ENCODE measurements around the gene MAGOH. TPM values are rescaled to one million over a fixed set of nuclear protein-coding genes. Genes with fewer than 3 reads are reported as not detected.

Gene MAGOH
- total RNA-seq, 2 donors from 2014 or later, result 9.5 to 21.8 TPM

GRCh38 chr1:53274541-53275185 is 36.3 kb upstream of the MAGOH start:
- ATAC-seq (ENCODE audit: insufficient number of reproducible peaks, low FRiP score, low read depth) (no peak), DNase-seq (ENCODE audit: low spot score) (no peak)
- Histone ChIP-seq H3K36me3 (peaks cover 4% of the 10 kb centered on the region), H3K9me3 (no peaks in the 10 kb centered on the region), H3K27me3 (replicated peaks; ENCODE audit: insufficient read depth) (no peaks in the 10 kb centered on the region), H3K4me3 (no peak overlapping the region), H3K4me1 (ENCODE audit: control insufficient read depth in 1 of 2, low read depth in 2 of 2) (no peaks in the 10 kb centered on the region), H3K27ac (no peak overlapping the region)
- TF ChIP-seq, protein P1, sequence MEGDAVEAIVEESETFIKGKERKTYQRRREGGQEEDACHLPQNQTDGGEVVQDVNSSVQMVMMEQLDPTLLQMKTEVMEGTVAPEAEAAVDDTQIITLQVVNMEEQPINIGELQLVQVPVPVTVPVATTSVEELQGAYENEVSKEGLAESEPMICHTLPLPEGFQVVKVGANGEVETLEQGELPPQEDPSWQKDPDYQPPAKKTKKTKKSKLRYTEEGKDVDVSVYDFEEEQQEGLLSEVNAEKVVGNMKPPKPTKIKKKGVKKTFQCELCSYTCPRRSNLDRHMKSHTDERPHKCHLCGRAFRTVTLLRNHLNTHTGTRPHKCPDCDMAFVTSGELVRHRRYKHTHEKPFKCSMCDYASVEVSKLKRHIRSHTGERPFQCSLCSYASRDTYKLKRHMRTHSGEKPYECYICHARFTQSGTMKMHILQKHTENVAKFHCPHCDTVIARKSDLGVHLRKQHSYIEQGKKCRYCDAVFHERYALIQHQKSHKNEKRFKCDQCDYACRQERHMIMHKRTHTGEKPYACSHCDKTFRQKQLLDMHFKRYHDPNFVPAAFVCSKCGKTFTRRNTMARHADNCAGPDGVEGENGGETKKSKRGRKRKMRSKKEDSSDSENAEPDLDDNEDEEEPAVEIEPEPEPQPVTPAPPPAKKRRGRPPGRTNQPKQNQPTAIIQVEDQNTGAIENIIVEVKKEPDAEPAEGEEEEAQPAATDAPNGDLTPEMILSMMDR (IDR thresholded peaks at IDR 0.05), result no peak

GRCh38 chr1:53274026-53274425 is 35.7 kb upstream of the MAGOH start:
- ATAC-seq (ENCODE audit: insufficient number of reproducible peaks, low FRiP score, low read depth) (no peak), DNase-seq (ENCODE audit: low spot score) (no peak)
- Histone ChIP-seq H3K27ac (no peak overlapping the region), H3K4me3 (no peak overlapping the region), H3K27me3 (replicated peaks; ENCODE audit: insufficient read depth) (no peaks in the 10 kb centered on the region), H3K9me3 (no peaks in the 10 kb centered on the region), H3K4me1 (ENCODE audit: control insufficient read depth in 1 of 2, low read depth in 2 of 2) (no peaks in the 10 kb centered on the region), H3K36me3 (peaks cover 4% of the 10 kb centered on the region)
- TF ChIP-seq, protein P1 (IDR thresholded peaks at IDR 0.05), result no peak

DNA sequence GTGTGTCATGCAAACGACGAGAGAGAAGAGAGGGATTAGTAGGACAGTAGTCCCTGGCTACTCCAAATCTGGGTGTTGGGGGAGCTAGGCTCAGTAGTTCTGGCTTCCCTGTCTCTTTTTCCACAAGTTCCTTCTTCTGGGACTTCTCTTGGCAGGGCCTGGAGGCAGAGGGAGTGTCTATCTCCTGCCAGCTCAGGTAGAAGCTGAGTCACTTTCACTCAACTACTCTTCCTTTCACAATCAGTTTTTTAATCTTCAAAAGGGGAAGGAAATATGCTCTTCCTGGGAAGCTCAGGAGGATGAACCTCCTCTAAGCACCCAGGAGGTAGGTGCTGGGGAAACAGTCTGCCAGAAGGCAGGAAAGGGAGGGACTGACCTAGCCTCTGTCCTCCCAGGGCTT is 35.2 kb upstream of the MAGOH start:
- no peak overlapping the region for H3K4me3 ChIP-seq
- no peak for ATAC-seq (ENCODE audit: insufficient number of reproducible peaks, low FRiP score, low read depth)

GRCh38 chr1:53272349-53272748 is 34.0 kb upstream of the MAGOH start:
- Histone ChIP-seq H3K9me3 (no peaks in the 10 kb centered on the region), H3K4me1 (ENCODE audit: control insufficient read depth in 1 of 2, low read depth in 2 of 2) (no peaks in the 10 kb centered on the region), H3K27me3 (replicated peaks; ENCODE audit: insufficient read depth) (no peaks in the 10 kb centered on the region), H3K27ac (no peak overlapping the region), H3K4me3 (no peak overlapping the region), H3K36me3 (peaks cover 7% of the 10 kb centered on the region)
- no peak for ATAC-seq (ENCODE audit: insufficient number of reproducible peaks, low FRiP score, low read depth)
- TF ChIP-seq, protein P1 (IDR thresholded peaks at IDR 0.05), result no peak
- no peak for DNase-seq (ENCODE audit: low spot score)

More for the DNA sequence above, 35.2 kb upstream of the MAGOH start:
- no peaks in the 10 kb centered on the region for H3K9me3 ChIP-seq
- TF ChIP-seq, protein P1 (IDR thresholded peaks at IDR 0.05), result no peak
- no peak for DNase-seq (ENCODE audit: low spot score)
- no peaks in the 10 kb centered on the region for H3K4me1 ChIP-seq (ENCODE audit: control insufficient read depth in 1 of 2, low read depth in 2 of 2)
- H3K27ac ChIP-seq, result no peak overlapping the region
- no peaks in the 10 kb centered on the region for H3K27me3 ChIP-seq (replicated peaks; ENCODE audit: insufficient read depth)
- H3K36me3 ChIP-seq, result peaks cover 4% of the 10 kb centered on the region

- ATAC-seq (ENCODE audit: insufficient number of reproducible peaks, low FRiP score, low read depth) (no peak), DNase-seq (ENCODE audit: low spot score) (no peak)
- Histone ChIP-seq H3K4me1 (ENCODE audit: control insufficient read depth in 1 of 2, low read depth in 2 of 2) (no peaks in the 10 kb centered on the region), H3K27ac (no peak overlapping the region), H3K27me3 (replicated peaks; ENCODE audit: insufficient read depth) (no peaks in the 10 kb centered on the region), H3K4me3 (no peak overlapping the region), H3K9me3 (no peaks in the 10 kb centered on the region), H3K36me3 (peaks cover 7% of the 10 kb centered on the region)
- TF ChIP-seq, protein P1 (IDR thresholded peaks at IDR 0.05), result no peak
Measured at GRCh38 chr1:53271446-53272090, 33.2 kb upstream of the MAGOH start.
